Measurements from ENCODE around the gene GRIK4.

DNA sequence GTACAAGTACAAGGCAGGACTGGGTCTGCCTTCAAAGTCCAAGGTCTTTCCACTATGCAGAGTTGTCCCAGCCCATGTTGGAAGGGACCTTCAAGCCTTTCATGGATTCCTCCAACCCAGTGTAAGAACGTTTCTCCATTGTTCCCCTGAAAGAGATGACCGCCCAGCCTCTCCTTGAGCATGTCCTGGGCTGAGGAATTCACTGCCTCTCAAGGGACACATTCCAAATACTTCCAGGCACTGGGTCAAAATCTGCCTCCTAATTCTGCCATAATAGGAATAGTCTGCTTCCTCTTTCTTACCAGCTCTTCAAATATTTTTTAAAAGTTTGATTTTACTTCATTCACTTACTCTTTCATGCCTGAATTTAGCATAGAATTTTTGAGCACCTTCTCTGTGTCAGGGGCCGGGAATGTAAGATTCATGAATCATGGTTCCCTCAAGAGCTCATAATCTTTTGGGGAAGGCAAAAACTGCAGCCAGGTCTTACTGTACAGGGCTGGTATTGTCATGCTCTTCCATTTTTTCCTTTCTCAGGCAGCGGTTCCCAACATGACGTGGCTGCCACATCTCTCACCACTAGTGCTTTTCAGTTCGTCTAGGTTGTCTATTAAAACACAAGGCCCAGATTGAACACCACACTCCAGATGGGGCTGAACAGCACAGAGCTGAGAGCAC, 369.1 kb downstream of the GRIK4 start:
- TF ChIP-seq EZH2 (IDR thresholded peaks at IDR 0.05; ENCODE audit: insufficient read depth, poor library complexity, severe bottlenecking), result no peak
- no peak for TF ChIP-seq EZH2phosphoT487 (IDR thresholded peaks at IDR 0.05; ENCODE audit: insufficient read depth, low read depth)
